ENCODE measurements around the gene COX8A.
A peak's percentile ranks its signal among the peaks of the same experiment; 100 is the strongest.
"Not testable (repeated sequence)": the region's sequence is repeated elsewhere in the genome, so short reads cannot be mapped to it uniquely, and the experiment has no call there.

COX8A gene, protein sequence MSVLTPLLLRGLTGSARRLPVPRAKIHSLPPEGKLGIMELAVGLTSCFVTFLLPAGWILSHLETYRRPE

GRCh38 chr11:63974259-63975143, at the start of gene COX8A:
Gene COX8A (plus strand): TSS chr11:63974620. CDS start chr11:63974681, 61 bp downstream.
- peak; percentile 96 for DNase-seq (ENCODE audit: low read depth)

- no peak for DNase-seq (ENCODE audit: low read depth)
These were observed 44.8 kb upstream of the COX8A start for GRCh38 chr11:63929616-63930015.

- no peak for DNase-seq (ENCODE audit: low read depth)
These were observed 43.4 kb upstream of the COX8A start for GRCh38 chr11:63931045-63931444.

GRCh38 chr11:63931876-63932275, 42.5 kb upstream of the COX8A start:
- no peak for DNase-seq (ENCODE audit: low read depth)

GRCh38 chr11:63933459-63933858, 41.0 kb upstream of the COX8A start:
- DNase-seq (ENCODE audit: low read depth) = no peak

GRCh38 chr11:63937713-63938478, 36.5 kb upstream of the COX8A start:
- no peak for DNase-seq (ENCODE audit: low read depth)

GRCh38 chr11:63938479-63939396, 35.7 kb upstream of the COX8A start, which contains the start of gene NAA40:
Gene NAA40 (plus strand): TSS chr11:63939002. CDS start chr11:63939097, 95 bp downstream.
- DNase-seq (ENCODE audit: low read depth) = peak; percentile 85

DNA sequence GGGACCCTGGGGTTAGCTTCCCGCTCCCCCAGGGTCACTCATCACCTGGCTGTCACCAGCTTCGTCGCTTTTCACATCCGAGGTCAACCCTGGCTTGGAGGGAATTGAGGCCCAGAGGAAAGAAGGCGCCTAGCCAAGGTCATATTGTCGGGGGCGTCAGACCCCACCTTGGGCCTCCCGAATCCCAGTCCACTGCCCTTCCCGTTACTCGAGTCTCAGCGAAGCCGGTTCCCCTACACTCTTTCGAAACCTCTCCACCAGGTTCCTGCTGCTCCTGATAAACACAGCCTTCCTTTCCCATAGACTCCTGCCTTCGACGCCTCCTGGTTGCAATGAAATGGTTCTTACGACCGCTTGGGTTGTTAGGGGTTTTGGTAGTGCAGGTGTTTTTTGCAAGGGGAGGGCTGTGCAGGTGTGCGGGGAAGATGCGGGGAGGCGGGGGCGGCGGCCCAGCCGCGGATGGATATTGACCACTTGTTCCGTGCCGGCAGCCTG, 35.0 kb upstream of the COX8A start:
- no peak for DNase-seq (ENCODE audit: low read depth)

DNA sequence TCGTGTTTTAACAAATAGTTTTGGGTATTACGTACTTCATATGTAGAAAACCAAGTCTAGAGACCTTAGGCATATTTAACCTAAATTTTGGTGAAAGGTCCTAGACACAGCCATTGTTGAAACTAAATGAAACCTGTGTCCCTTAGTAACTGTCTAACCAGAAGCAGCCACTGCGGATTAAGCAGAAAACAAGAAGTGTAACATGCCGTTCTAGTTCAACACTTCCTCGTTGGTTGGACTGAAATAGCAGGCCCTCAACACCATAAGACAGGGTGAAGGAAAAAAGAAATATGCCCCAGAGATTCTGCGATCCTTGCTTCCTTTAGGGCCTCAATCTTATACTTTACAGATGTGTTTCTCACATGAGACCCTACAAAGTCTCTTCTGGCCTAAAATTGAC, 33.6 kb upstream of the COX8A start:
- DNase-seq (ENCODE audit: low read depth) = no peak

- no peak for DNase-seq (ENCODE audit: low read depth)
These were observed 32.5 kb upstream of the COX8A start for GRCh38 chr11:63941901-63942300.

GRCh38 chr11:63942803-63943202, 31.6 kb upstream of the COX8A start:
- no peak for DNase-seq (ENCODE audit: low read depth)

DNA sequence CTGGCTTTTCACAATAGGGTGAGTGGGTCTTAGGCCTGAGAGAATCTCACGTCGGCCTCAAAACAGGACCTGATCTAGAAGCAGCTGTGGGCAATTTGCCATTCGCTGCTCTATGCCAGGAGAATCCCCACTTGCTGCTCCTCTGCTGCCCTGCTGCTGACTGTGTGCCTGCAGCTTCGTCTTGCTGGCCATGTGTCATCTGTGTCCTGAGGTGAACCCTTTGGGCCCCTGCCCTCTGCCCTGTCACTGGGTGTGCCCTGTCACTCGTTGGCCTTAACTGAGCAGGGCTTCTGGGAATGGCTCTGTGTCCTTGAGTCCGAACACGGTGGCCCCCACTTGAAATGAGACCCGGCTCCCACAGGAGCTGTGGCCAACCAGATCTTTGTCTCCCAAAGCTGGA, 29.4 kb upstream of the COX8A start:
- no peak for DNase-seq (ENCODE audit: low read depth)

DNA sequence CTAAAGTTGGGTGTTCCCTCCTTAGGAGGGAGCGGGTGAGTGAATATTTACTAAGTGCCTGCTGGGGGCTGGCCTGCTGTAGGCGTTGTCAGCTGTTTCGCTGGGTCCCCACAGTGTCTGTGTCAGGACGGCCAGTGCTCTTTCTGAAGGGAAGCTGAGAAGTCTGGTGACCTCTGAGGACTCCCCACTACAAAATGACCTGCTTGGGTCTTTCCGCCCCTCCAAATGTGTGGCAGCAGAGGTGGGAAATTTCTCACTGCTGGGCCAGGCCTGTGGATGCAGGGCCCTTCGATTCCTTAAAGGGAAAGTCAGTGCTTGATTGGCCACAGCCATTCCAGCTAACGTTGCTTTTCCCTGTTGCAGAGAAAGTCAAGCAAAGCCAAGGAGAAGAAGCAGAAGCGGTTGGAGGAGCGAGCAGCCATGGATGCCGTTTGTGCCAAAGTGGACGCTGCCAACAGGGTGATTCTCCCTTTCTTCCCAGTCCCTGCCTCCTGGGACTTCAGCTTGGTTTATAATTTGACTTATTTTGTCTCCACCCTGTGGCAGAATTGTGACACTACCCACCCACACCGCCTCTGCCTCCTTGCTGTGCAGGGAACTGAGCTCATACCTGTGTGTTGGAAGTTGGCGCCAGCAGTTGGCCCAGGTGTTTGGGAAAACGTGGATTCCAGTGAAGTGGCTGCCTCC, 28.8 kb upstream of the COX8A start:
- DNase-seq (ENCODE audit: low read depth) = no peak

DNA sequence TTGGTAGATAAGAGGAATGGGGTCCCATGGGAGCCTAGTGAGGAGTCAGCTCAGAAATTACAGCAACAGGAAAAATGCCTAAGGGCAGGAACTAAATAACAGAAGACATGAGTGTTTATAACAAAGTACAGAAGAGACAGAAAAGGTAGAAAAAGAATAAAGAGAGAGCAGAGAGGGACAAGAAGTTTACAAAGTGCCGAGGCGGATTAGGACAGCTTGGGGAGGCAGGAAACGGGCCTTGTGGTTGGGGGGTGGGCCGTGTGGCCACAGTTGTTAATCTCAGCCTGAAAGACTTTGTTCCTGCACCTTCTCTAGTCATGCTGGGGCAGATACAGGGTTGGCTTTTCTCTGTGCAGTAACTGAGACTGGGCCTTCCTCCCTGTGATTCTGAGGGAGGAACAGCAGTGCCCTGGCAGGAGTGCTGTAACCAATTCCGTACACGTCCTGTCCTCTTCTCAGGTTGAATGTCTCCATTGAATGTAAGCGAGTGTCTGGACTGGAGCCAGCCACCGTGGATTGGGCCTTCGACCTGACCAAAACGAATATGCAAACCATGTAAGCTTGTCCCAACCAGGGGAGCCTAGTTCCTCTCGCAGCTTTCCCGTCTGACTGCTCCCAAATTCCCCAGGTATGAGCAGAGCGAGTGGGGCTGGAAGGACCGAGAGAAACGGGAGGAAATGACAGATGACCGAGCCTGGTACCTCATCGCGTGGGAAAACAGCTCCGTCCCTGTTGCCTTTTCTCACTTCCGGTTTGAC, 22.5 kb upstream of the COX8A start:
- DNase-seq (ENCODE audit: low read depth) = peak; percentile 40

- no peak for DNase-seq (ENCODE audit: low read depth)
These were observed 21.9 kb upstream of the COX8A start for GRCh38 chr11:63952570-63952969.

GRCh38 chr11:63958008-63958407, 16.4 kb upstream of the COX8A start:
- DNase-seq (ENCODE audit: low read depth) = no peak

GRCh38 chr11:63961608-63962412, 12.6 kb upstream of the COX8A start:
- DNase-seq (ENCODE audit: low read depth) = no peak

GRCh38 chr11:63963895-63964294, 10.5 kb upstream of the COX8A start:
- not testable (repeated sequence) for DNase-seq (ENCODE audit: low read depth)

DNA sequence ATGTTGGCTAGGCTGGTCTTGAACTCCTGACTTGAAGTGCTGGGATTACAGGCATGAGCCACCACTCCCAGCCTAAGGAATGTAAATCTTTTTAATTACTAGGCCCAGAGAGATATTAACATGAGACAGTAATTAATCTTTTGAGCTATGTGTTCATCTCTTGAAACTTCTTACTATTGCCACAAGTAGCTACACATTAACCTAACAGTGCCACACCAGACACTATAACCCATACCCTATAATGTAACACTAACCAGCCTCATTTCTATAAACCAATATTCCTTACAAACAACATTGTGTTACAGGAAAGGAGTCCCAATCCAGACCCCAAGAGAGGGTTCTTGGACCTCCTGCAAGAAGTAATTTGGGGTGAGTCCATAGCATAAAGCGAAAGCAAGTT, 8.0 kb upstream of the COX8A start:
- no peak for DNase-seq (ENCODE audit: low read depth)

All from CMK (cell line).